ENCODE results near the gene SNAPC2. TPM values are rescaled to one million over a fixed set of nuclear protein-coding genes. Genes with fewer than 3 reads are reported as not detected.

The SNAPC2 gene
- total RNA-seq, 3 donors from 2014 or later = 16.7 to 20.0 (median 18.8) TPM

DNA sequence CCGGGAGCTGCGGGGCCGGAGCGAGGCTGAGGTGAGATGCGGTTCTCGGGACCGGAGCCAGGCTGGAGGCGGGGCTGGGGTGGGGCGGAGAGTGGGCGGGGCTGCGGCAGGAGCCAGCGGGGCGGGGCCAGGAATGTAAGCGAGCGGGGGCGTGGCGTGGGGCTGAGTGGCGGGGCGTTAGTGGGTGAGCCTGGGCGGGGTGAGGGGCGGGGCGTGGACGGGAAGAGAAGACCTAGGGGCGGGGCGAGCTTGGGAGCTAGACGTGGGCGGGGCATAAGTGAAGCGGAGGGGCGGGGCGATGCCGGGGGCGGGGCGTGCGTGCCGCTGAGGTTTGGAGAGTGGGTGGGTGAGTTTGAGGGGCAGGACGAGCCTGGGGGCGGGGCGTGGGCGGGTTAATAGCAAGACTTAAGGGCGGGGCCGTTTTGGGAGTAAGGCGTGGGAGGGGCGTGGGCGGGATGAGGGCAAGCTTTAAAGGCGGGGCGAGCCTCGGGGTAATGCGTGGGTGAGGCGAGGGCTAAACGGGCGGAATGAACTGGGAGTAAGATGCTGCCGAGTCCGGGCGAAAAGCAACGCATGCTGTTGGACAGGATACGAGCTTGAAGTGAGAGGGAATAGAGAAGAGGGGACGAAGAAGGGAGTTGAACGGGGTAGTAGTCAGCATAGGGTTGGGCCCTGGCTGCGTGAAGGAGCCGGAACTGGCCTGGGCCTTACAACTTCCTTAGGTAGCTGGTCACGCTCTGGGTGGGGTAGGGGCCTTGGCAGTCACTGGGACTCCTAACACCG, 572 bp downstream of the SNAPC2 start:
- DNase-seq (peak; percentile 100), ATAC-seq (peak; percentile 50 to 55)
- Mint-ChIP-seq H3K4me1 (ENCODE audit: low read depth) (peaks cover 38% of the 10 kb centered on the region), H3K36me3 (ENCODE audit: insufficient read depth) (no peaks in the 10 kb centered on the region), H3K4me3 (peak overlapping the region; percentile 86), H3K9me3 (no peaks in the 10 kb centered on the region), H3K27me3 (ENCODE audit: low read depth) (peaks cover 21% of the 10 kb centered on the region)

DNA sequence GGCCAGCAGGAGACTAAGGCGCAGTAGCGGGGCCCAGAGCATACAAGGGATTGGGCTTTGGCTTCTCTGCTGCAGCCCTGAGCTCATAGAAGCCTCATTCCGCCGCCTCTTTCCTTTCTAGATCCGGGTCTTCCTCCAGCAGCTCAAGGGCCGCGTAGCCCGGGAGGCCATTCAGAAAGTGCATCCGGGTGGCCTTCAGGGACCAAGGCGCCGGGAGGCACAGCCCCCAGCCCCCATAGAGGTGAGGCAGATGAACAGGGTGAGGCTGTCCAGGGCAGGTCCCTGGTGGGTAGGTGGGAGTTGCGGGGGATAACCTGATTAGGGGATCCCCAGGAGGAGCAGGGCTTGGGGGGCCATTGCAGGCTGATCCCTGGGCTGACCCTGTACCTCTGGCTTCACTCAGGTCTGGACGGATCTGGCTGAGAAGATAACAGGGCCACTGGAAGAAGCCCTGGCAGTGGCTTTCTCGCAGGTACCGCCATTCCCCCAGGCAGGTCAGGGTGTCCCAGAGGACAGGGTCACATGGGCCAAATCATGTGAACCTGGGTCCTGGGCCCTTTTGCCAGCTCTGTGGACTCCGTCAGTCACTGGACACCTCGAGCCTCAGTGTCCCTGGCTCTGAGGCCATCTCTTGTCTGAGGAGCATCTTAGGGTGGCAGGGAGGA, 1.3 kb downstream of the SNAPC2 start:
- Mint-ChIP-seq H3K36me3 (ENCODE audit: insufficient read depth) (no peaks in the 10 kb centered on the region), H3K4me1 (ENCODE audit: low read depth) (peaks cover 38% of the 10 kb centered on the region), H3K27me3 (ENCODE audit: low read depth) (peaks cover 18% of the 10 kb centered on the region), H3K9me3 (no peaks in the 10 kb centered on the region), H3K4me3 (peak overlapping the region; percentile 86)
- no peak for ATAC-seq
- no peak for DNase-seq

DNA sequence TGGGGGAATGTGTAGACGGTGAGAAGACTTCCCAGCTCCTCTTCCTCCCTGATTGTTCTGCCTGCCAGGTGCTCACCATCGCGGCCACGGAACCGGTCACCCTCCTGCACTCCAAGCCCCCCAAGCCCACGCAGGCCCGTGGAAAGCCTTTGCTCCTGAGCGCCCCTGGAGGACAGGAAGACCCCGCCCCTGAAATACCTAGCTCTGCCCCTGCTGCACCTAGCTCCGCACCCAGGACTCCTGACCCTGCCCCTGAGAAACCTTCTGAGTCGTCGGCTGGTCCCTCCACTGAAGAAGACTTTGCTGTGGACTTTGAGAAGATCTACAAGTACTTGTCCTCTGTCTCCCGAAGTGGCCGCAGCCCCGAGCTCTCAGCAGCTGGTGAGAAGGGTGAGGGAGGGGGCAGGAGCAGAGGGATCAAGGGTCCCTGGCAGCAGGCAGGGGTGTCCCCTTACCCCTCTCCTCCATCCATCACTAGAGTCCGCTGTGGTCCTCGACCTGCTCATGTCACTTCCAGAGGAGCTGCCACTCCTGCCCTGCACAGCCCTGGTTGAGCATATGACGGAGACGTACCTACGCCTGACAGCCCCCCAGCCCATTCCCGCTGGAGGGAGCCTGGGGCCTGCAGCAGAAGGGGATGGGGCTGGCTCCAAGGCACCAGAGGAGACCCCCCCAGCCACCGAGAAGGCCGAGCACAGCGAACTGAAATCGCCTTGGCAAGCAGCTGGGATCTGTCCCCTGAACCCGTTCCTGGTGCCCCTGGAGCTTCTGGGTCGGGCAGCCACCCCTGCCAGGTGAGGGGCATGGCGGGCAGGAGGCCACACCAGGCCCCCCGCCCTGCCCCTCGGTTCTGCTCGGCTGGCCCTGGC, 2.1 kb downstream of the SNAPC2 start:
- ATAC-seq = no peak
- DNase-seq = no peak
- Mint-ChIP-seq H3K4me3 (no peak overlapping the region), H3K4me1 (ENCODE audit: low read depth) (peaks cover 36% of the 10 kb centered on the region), H3K27me3 (ENCODE audit: low read depth) (peaks cover 14% of the 10 kb centered on the region), H3K36me3 (ENCODE audit: insufficient read depth) (no peaks in the 10 kb centered on the region), H3K9me3 (no peaks in the 10 kb centered on the region)

DNA sequence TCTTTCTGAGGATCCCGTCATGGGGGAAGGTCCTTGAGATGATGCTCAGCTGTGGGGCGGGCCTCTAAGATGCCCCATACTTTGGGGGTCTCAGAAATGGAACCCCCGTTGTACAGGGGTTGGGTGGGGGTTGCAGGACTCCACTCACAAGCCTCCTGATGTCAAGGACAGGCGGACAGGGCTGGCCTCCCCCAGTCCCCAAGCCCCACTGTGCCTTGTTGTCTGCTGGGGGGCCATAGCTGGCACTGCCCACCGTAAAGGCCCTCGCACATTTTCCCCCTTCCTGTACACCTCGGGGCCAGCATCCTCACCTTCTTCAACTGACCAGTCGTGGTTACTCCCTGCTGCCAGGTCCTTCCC, 2.7 kb downstream of the SNAPC2 start:
- DNase-seq = no peak
- Mint-ChIP-seq H3K27me3 (ENCODE audit: low read depth) (peaks cover 13% of the 10 kb centered on the region), H3K4me3 (no peak overlapping the region), H3K9me3 (no peaks in the 10 kb centered on the region), H3K36me3 (ENCODE audit: insufficient read depth) (no peaks in the 10 kb centered on the region), H3K4me1 (ENCODE audit: low read depth) (peaks cover 36% of the 10 kb centered on the region)
- ATAC-seq = no peak

DNA sequence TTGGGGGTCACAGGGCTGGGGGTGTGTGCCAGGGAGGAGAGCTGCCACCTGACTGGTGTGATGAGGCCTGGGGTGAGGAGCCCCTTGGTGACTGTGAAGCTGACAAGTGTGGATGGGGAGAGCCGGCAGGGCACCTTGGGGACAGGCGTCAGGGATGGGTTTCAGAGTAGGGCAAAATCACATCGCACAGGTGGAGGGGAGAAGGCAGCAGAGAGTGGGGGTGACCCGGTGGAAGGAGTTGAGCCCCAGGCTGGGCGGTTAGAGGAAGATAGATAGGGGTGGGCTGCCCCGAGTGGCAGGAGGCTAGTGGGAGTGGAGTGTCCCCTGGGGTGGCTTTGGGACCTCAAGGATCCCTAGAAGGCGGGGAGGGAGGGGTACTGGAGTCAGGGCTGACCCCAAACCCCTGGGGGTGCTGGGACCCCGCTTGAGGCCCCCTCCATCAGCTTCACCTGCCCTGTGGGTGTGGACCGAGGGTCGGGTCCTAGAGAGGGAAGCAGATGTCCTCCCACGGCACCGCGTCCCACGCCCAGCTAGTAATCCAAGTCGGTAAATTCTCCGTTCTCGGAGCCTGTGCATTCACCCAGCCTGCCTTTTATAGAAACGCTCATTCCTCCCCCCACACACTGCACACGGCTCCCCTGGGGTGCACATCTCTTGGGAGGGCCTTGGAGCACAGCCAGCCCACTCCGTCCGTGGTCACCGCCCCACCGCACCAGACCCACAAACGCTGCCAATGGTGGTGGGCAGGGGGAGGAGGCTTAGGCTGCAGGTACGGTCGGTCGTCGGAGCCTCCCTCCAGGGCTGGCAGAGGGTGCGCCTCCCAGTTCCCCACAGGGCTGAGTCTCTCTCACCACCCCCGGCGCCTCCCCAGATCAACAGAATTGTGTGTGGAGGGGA, 3.4 kb downstream of the SNAPC2 start:
- Mint-ChIP-seq H3K4me3 (no peak overlapping the region), H3K9me3 (no peaks in the 10 kb centered on the region), H3K36me3 (ENCODE audit: insufficient read depth) (peaks cover 2% of the 10 kb centered on the region), H3K4me1 (ENCODE audit: low read depth) (peaks cover 39% of the 10 kb centered on the region), H3K27me3 (ENCODE audit: low read depth) (peaks cover 6% of the 10 kb centered on the region)
- ATAC-seq (no peak), DNase-seq (no peak)

DNA sequence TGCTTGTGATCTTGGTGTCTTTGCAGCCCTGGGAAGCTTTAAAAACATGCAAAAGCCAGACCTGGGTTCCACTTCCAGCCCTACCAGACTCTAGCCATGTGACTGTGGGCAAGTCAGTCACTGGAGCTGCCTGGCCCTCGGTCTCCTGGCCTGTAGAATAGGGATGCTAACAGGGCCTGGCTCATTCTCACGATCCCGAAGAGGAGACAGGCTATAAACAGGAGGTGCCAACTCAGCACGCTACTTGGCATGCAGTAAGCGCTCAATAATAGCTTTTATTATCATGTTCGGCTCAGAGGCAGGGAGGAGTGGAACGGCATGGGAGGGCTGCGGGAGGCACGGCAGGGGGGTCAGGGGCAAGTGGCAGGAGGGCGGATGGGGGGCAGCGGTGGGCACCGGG, 4.1 kb downstream of the SNAPC2 start:
- ATAC-seq (no peak), DNase-seq (no peak)
- peaks cover 44% of the 10 kb centered on the region for H3K4me1 Mint-ChIP-seq (ENCODE audit: low read depth)
- H3K27me3 Mint-ChIP-seq (ENCODE audit: low read depth) = peaks cover 6% of the 10 kb centered on the region
- H3K4me3 Mint-ChIP-seq = peak overlapping the region; percentile 31
- H3K36me3 Mint-ChIP-seq (ENCODE audit: insufficient read depth) = peaks cover 3% of the 10 kb centered on the region
- no peaks in the 10 kb centered on the region for H3K9me3 Mint-ChIP-seq

DNA sequence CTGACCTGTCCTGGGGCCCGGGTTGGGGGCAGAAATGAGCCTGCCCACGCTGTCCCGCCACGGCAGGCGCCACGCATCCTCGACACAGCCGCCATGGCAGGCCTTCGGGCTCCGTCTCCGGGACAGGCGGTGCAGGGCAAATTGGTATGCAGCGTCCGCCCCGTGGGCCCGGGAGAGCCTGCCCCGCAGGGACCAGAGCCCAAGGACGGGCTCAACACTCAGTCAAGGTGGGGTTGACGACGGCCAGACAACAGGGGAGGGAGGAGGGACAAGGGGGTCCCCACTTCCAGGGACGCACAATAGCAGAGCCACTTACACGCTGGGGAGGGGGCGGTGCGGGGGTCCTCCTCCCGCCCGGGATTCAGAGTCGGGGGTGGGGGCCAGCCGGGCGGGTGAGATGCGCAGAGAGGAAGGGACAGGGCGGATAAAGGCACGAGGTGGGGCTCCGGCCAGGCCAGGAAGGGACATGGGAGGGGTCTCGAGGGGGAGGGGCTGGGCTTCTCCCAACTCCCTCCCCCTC, 4.6 kb downstream of the SNAPC2 start:
- H3K27me3 Mint-ChIP-seq (ENCODE audit: low read depth) = peaks cover 4% of the 10 kb centered on the region
- no peak for DNase-seq
- H3K4me3 Mint-ChIP-seq = no peak overlapping the region
- ATAC-seq = no peak
- H3K36me3 Mint-ChIP-seq (ENCODE audit: insufficient read depth) = peaks cover 3% of the 10 kb centered on the region
- H3K9me3 Mint-ChIP-seq = no peaks in the 10 kb centered on the region
- H3K4me1 Mint-ChIP-seq (ENCODE audit: low read depth) = peaks cover 44% of the 10 kb centered on the region

DNA sequence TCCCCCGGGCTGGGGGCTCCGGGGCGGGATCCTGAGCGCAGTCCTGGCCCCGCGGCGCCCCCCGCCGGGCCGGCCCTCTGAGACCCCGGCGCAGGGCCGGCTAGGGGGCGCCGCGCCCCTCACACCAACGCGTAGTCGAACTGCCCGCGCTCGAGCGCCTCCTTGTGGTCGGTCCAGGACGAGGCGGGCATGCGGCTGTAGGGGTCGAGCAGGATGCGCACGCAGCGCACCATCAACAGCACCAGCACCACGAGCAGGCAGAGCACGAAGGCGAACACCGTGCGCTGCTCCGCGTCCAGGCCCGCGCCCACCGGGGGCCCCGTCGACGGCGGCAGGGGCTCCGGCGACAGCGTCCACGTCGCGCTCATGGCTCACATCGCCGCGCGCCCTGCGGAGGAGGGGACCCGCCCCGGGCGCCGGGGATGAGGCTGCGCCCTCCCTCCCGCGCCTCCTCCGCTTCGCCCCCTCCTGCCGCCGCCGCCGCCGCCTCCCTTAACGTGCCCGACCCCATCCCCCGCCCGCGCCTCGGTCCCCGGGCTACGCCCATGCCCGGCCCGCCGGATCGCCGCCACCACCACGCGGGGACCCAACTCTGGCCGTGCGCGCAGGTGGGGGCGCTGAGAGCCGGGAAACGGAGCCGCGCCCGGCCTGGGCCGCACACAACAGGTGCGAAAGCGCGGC, 5.2 kb downstream of the SNAPC2 start:
- Mint-ChIP-seq H3K4me1 (ENCODE audit: low read depth) (peaks cover 40% of the 10 kb centered on the region), H3K27me3 (ENCODE audit: low read depth) (no peaks in the 10 kb centered on the region), H3K9me3 (no peaks in the 10 kb centered on the region), H3K4me3 (peak overlapping the region; percentile 72), H3K36me3 (ENCODE audit: insufficient read depth) (peaks cover 3% of the 10 kb centered on the region)
- ATAC-seq = peak; percentile 49 to 57
- DNase-seq = peak; percentile 71

DNA sequence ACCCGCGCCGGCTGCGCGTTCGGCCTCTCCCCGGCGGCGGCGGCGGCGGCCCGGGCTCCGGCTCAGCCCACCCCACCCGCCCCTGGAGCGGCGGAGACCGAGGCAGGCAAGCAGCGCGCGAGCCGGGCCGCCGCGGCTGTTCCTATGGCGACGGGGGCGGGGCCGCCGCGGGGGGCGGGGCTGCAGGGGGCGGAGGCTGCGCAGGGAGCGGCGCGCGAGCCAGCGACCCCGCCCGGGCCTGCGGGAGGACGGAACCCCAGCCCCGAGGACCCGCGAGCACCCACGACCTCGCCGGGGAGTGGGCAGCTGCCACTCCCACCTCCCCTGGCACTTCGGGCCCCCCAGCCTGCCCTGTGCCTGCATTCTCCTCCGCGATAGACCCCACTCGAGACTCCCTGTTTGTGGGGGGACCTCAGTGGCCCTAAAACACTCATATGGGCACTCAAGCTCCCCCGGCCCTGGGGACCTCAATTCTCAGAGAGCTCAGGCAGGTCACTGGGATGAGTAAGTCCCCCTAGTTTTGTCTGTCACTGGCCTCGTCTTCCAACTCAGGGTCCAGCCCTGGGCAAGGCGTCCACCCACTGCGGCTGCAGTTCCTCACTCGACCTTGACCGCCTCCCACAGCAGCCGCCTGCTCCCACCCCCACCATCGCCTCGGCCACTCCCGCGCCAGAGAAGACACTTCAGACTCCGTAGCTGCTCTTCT, 6.0 kb downstream of the SNAPC2 start, which contains the start of gene CTXN1:
TSS of gene CTXN1 (minus strand) at position 115 of the 706 bp plus-strand sequence. CDS start 597 bp downstream, outside the sequence.
- H3K4me1 Mint-ChIP-seq (ENCODE audit: low read depth) = peaks cover 36% of the 10 kb centered on the region
- DNase-seq = peak; percentile 76
- no peaks in the 10 kb centered on the region for H3K9me3 Mint-ChIP-seq
- peak within 1 kb of the TSS; percentile 72 for H3K4me3 Mint-ChIP-seq
- ATAC-seq = peak; percentile 62 to 66
- H3K27me3 Mint-ChIP-seq (ENCODE audit: low read depth) = no peaks in the 10 kb centered on the region
- H3K36me3 Mint-ChIP-seq (ENCODE audit: insufficient read depth) = peaks cover 5% of the 10 kb centered on the region

DNA sequence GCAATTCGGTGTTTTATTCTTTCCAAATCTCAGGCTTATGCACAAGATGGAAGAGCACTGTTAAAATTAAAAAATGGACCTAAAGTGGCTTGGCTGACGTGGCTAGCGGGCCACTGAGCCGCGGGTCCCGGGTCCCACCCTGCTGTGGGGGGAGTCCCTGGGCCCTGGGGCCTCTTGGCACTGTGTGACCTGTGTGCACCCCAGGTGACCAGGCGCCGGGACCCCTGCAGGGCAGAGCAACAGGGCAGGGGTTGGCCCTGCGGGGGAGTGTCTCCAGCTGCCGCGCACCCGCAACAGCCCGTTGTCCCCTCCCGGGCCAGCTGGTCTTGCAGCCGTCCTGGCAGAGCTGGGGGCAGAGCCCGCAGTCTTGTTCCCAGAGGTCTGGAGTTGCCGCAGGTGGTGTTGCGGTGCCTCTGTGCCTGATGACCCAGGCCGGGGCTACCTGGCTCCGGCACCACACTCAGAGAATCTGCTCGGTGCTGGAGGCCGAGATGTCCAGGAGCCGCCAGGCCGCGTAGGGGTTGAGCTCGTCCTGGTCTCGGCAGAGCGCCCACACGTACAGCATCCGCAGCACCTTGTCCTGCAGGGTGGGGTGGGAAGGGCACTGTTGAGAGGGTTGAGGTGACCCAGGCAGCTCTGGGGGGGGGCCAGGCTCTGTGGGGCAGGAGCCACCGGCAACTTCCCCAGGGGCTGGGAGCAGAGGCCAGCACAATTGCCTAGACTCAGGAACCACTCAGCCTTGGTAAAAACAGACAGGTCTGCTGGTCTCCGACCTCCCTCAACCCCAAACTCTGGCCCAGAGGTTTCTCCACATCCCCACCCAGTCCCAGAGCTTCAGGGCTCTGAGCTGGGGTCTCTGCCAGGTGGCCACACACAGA, 6.8 kb downstream of the SNAPC2 start:
- H3K27me3 Mint-ChIP-seq (ENCODE audit: low read depth) = no peaks in the 10 kb centered on the region
- no peak for ATAC-seq
- H3K4me1 Mint-ChIP-seq (ENCODE audit: low read depth) = peaks cover 28% of the 10 kb centered on the region
- no peaks in the 10 kb centered on the region for H3K9me3 Mint-ChIP-seq
- peak overlapping the region; percentile 19 for H3K4me3 Mint-ChIP-seq
- DNase-seq = no peak
- peaks cover 8% of the 10 kb centered on the region for H3K36me3 Mint-ChIP-seq (ENCODE audit: insufficient read depth)

DNA sequence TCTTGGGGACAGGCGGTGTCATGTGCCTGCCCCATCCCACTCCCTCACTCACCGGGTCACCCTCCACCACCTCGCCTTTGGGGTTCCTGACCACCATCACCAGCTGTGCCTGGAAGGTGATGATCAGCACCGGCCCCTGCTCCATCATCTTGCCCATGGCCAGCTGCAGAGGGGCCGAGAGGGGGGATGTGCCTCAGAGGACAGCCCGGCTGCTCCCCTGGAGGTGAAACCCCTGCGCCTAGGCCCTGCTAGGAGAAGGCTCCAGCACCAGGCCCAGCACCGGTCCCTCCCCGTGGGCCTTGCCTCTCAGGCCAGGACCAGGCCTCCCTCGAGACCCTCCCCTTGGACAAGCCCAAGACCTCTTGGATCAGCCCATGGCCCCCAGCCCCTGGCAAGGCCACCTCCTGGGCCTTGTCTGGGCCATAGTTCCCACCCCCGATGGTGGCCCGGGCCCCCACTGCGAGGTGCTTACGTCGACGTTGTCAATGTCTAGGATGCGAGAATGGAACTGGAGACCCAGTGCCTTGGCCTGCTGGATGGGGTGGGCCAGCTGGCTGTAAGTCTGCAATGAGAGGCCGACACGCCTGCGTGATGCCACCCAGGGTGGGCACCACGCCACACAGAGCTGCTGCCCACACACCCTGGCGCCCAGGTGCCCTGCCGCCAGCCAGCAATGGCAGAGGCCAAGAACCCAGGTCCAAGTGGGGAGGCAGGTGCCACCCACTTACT, 7.6 kb downstream of the SNAPC2 start:
- H3K4me3 Mint-ChIP-seq = no peak overlapping the region

More for the DNA sequence above, 7.6 kb downstream of the SNAPC2 start:
- no peaks in the 10 kb centered on the region for H3K27me3 Mint-ChIP-seq (ENCODE audit: low read depth)
- H3K4me1 Mint-ChIP-seq (ENCODE audit: low read depth) = peaks cover 26% of the 10 kb centered on the region
- ATAC-seq (no peak), DNase-seq (no peak)
- no peaks in the 10 kb centered on the region for H3K9me3 Mint-ChIP-seq
- H3K36me3 Mint-ChIP-seq (ENCODE audit: insufficient read depth) = peaks cover 8% of the 10 kb centered on the region
